SK-N-SH treated with all-trans-retinoic acid at 6 μM for 48 hours (cell line): ENCODE data around the gene HERPUD2.

Source experiments
- ARNTL ChIP-seq: fragments of 450-650 bp; formaldehyde crosslinking; IDR thresholded peaks from 2 replicates; pipeline ENCODE4 v1.5.0; 2020; ENCODE audit warnings: low read depth, mild to moderate bottlenecking, moderate library complexity, borderline replicate concordance
- ESRRG ChIP-seq: fragments of 250-450 bp; sonication (Bioruptor Pico); IDR thresholded peaks from 2 replicates; pipeline ENCODE4 v1.6.1; 2021; ENCODE audit warnings: mild to moderate bottlenecking
- OSR1 ChIP-seq: fragments of 250-450 bp; sonication (Bioruptor Pico); IDR thresholded peaks from 2 replicates; pipeline ENCODE4 v1.8.0; 2022; ENCODE audit warnings: moderate library complexity, mild to moderate bottlenecking, inconsistent platforms
- PPARA ChIP-seq: fragments of 250-450 bp; sonication (Bioruptor Pico); IDR thresholded peaks from 2 replicates; pipeline ENCODE4 v1.5.0; 2020; ENCODE audit warnings: mild to moderate bottlenecking, borderline replicate concordance
- SNAI2 ChIP-seq: fragments of 250-450 bp; sonication (Bioruptor Pico); IDR thresholded peaks from 2 replicates; pipeline ENCODE4 v1.5.0; 2020; ENCODE audit warnings: mild to moderate bottlenecking, moderate library complexity
- TCF4 ChIP-seq: fragments of 250-450 bp; sonication (Bioruptor Pico); IDR thresholded peaks from 2 replicates; pipeline ENCODE4 v1.8.0; 2021; ENCODE audit warnings: mild to moderate bottlenecking, moderate library complexity, borderline replicate concordance
- TOX ChIP-seq: fragments of 250-450 bp; sonication (Bioruptor Pico); IDR thresholded peaks from 2 replicates; pipeline ENCODE4 v1.8.0; 2021; ENCODE audit warnings: mild to moderate bottlenecking, moderate library complexity, borderline replicate concordance
- ZFP3 ChIP-seq: fragments of 250-450 bp; sonication (Bioruptor Pico); IDR thresholded peaks from 2 replicates; pipeline ENCODE4 v1.5.0; 2020; ENCODE audit warnings: mild to moderate bottlenecking, moderate library complexity
- ZFP30 ChIP-seq: fragments of 450-650 bp; formaldehyde crosslinking; IDR thresholded peaks from 2 replicates; pipeline ENCODE4 v1.5.0; 2022; ENCODE audit warnings: mild to moderate bottlenecking, moderate library complexity
- ZNF565 ChIP-seq: fragments of 450-650 bp; formaldehyde crosslinking; conservative IDR thresholded peaks from 2 replicates; pipeline ENCODE4 v1.5.0; 2020; ENCODE audit warnings: low read depth, mild to moderate bottlenecking, moderate library complexity
- ZNF70 ChIP-seq: fragments of 450-650 bp; formaldehyde crosslinking; IDR thresholded peaks from 2 replicates; pipeline ENCODE4 v1.5.0; 2020; ENCODE audit warnings: mild to moderate bottlenecking, moderate library complexity
- TF ChIP-seq, protein P1 (sequence below): fragments of 250-450 bp; sonication (Bioruptor Pico); IDR thresholded peaks from 2 replicates; pipeline ENCODE4 v1.8.0; 2020; ENCODE audit warnings: mild to moderate bottlenecking, moderate library complexity, borderline replicate concordance
- TF ChIP-seq, protein P2 (sequence below): fragments of 250-450 bp; sonication (Bioruptor Pico); IDR thresholded peaks from 2 replicates; pipeline ENCODE4 v1.5.1; 2020; ENCODE audit warnings: low read depth, mild to moderate bottlenecking, moderate library complexity

DNA sequence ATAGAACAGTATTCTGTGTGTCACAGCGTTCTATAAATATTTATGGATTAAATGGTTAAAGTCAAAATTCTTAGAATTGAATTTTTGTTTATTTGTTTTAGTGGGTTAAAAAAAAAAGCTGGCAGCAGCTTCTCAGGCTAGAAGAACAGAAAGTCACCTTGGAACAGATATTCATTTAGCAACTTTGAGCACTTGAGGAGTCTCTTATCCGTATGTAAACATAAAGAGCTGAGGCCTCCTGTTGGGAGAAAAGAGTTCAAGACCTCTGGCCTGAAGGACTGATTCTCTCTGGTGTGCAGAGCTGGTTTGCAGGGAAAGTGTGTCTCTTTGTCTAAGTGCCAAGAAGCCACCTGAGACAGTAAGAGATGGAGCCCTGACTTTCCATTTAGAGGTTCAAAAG is 109.9 kb downstream of the HERPUD2 start:
- no peak for TF ChIP-seq SNAI2 (CRISPR knock-in tag)
- no peak for TF ChIP-seq TOX (CRISPR knock-in tag)
- TF ChIP-seq, protein P1, sequence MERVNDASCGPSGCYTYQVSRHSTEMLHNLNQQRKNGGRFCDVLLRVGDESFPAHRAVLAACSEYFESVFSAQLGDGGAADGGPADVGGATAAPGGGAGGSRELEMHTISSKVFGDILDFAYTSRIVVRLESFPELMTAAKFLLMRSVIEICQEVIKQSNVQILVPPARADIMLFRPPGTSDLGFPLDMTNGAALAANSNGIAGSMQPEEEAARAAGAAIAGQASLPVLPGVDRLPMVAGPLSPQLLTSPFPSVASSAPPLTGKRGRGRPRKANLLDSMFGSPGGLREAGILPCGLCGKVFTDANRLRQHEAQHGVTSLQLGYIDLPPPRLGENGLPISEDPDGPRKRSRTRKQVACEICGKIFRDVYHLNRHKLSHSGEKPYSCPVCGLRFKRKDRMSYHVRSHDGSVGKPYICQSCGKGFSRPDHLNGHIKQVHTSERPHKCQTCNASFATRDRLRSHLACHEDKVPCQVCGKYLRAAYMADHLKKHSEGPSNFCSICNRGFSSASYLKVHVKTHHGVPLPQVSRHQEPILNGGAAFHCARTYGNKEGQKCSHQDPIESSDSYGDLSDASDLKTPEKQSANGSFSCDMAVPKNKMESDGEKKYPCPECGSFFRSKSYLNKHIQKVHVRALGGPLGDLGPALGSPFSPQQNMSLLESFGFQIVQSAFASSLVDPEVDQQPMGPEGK (CRISPR knock-in tag), result no peak
- TF ChIP-seq TCF4 (CRISPR knock-in tag), result no peak
- no peak for TF ChIP-seq OSR1 (CRISPR knock-in tag)
- TF ChIP-seq, protein P2, sequence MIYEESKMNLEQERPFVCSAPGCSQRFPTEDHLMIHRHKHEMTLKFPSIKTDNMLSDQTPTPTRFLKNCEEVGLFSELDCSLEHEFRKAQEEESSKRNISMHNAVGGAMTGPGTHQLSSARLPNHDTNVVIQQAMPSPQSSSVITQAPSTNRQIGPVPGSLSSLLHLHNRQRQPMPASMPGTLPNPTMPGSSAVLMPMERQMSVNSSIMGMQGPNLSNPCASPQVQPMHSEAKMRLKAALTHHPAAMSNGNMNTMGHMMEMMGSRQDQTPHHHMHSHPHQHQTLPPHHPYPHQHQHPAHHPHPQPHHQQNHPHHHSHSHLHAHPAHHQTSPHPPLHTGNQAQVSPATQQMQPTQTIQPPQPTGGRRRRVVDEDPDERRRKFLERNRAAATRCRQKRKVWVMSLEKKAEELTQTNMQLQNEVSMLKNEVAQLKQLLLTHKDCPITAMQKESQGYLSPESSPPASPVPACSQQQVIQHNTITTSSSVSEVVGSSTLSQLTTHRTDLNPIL (CRISPR knock-in tag), result no peak
- TF ChIP-seq ZFP3 (CRISPR knock-in tag), result no peak
- no peak for TF ChIP-seq ZFP30 (CRISPR knock-in tag)
- TF ChIP-seq ZNF70 (CRISPR knock-in tag), result no peak
- TF ChIP-seq PPARA, result no peak
- TF ChIP-seq ZNF565, result no peak
- no peak for TF ChIP-seq ARNTL (CRISPR knock-in tag)
- TF ChIP-seq ESRRG (CRISPR knock-in tag), result no peak
